COLO829 (cell line): ENCODE results near the gene NEK10.
A peak's percentile ranks its signal among the peaks of the same experiment; 100 is the strongest.
"Not testable (repeated sequence)": the region's sequence is repeated elsewhere in the genome, so short reads cannot be mapped to it uniquely, and the experiment has no call there.

Experiments used
- DNase-seq: peaks from one replicate; pipeline ENCODE4 v3.0.0; 2012; ENCODE audit warnings: low spot score

NEK10 gene

GRCh38 chr3:27368831-27369607 lies at the start of gene NEK10:
TSS of gene NEK10 (minus strand) at chr3:27369383. CDS start at chr3:27352882, 16,501 bp downstream.
- no peak for DNase-seq

DNA sequence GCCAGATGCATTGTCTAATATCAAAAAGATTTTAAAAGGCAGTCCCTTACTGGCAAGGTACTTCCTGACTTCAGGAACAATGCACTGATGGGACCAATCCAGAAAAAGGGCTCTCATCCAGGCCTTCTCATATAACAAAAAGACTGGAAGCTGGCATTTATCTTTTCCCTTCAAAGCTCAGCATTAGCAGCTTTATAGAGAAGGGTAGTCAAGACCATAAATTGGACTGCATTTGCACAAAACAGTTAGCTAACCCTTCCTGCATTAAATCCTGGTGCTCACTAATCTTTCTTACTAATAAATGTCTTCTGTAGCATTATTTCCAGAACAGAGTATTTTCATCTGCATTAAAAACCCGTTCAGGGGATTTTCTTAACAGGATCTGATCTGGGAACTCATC lies 46.0 kb upstream of the NEK10 start:
- DNase-seq, result no peak

DNA sequence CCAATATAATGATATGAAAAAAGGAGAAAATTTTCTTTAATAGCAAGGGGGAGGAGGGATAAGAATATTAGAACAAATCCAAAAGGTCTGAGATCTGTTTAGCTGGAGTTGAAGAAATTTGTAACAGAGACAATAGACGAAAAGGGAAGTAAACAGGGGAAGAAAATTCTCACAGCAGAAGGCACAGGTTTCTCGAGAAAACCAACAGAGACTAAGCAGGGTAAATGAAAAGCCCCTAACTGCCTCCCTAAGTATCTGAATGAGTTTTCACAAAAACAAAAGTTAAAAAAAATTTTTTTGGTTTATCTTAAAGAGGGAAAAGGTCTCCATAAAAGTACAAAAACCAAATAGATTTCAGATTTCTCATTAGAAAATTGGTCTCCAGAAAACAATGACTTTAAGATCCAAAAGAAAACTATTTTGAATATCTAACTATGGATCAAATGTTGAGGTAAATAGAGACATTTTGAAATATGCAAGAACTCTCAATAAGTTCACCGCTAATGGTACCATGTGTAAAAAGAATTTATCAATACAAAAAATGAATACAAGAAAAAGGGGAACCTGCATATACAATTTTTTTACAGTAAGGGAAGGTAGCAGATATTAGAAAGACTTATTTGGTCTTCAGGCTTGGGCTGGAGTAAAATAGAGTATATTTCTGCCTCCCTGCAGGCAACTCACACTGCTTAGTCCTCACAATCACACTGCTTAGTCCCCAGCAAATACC lies 23.9 kb upstream of the NEK10 start:
- DNase-seq, result no peak

DNA sequence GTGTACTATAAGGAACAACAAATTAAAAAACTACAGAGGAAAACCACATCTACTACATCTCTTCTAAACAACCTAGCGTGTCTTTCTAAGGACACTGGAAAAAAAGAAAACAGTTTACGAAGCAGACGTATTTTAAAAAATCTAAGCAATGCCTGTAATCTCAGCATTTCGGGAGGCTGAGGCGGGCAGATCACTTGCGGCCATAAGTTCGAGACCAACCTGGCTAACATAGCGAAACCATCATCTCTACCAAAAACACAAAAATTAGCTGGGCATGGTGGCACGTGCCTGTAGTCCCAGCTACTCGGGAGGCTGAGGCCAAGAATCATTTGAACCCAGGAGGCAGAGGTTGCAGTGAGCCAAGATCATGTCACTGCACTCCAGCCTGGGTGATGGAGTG lies 23.2 kb upstream of the NEK10 start:
- not testable (repeated sequence) for DNase-seq

- DNase-seq, result no peak
Observed at GRCh38 chr3:27391796-27392195, 22.6 kb upstream of the NEK10 start.

GRCh38 chr3:27387625-27388024 lies 18.4 kb upstream of the NEK10 start:
- DNase-seq, result no peak

- no peak for DNase-seq
Observed at GRCh38 chr3:27385504-27385903, 16.3 kb upstream of the NEK10 start.

DNA sequence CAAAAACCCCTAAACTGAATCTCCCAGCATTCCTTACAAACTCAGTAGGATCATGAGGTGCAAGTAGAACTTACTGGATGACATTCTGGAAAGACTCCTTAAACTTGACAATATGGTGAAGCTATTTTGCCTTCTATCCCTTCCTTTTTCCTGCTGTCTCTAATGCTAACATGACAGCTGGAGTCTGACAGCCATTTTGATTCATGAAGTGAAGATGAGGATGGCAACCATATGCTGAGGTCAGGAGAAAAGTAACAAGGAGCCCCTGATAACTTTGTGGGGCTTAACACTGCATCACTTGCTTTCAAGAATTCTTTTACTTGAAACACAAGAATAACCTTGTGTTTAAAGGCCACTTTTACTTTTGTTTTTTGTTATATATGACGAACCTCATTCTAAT lies 15.0 kb upstream of the NEK10 start:
- no peak for DNase-seq

DNA sequence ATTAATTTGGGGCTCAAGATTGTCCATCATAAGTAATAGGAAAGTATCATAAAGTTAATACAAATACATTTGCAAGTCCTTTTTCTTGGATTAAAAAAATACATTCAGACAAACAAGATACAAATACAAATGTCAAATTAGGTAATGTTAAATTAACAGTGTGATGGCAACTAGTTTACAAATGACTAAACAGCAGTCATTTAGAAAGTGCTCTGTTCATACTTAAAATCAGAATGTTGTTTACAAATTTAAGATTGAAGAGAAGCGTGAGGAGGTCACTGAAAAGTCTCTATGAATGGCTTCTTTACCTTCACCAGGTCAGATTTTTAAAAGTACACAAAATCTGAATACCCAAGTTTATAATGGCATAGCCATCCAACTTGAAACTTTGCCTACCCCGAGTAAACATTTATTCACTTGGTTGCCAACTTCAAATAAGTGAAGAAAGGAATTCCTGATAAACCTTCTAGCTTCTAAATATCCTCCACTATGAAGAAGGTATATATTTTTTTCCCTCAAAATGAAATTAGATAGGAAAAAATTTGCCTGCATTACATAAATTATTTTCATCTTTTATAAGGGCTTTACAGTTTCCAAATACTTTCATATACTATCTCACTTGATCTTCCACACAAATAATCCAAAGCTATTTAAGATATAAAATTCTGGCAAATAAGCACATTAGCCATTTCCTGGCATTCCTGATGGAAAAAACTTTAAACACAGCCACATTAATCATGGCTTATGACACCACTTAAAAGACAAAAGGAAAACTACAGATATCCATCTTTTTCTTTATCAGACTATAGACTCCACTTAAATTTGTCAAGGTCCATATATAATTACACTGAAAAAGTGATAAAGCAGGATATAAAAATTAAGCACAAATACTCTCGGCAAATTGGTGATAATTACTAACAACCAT lies 11.5 kb upstream of the NEK10 start:
- no peak for DNase-seq

GRCh38 chr3:27378331-27378730 lies 9.1 kb upstream of the NEK10 start:
- no peak for DNase-seq

GRCh38 chr3:27376109-27376772 lies 7.1 kb upstream of the NEK10 start:
- no peak for DNase-seq

- DNase-seq, result no peak
Observed at GRCh38 chr3:27366062-27366591, 3.1 kb downstream of the NEK10 start.

- peak; percentile 28 for DNase-seq
Observed at GRCh38 chr3:27360113-27361078, 8.8 kb downstream of the NEK10 start.

DNA sequence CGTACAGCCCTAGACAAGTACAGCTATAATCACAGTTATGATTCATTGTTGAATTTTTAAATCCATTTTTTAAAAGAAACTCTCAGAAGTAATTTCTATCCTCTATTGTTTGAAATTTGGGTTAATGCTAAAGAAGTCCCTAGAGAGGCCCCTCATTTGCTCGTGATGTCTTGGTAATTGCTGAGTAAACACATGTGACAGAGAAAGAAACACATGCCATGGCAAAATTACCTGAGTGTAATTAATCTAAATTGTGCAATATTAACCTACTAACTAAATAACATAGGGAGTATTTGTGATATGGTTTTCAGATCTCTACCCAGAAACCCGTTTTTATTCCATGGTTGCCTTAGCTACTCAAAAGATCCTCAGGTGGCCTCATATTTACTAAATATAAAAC lies 10.8 kb downstream of the NEK10 start:
- no peak for DNase-seq

DNA sequence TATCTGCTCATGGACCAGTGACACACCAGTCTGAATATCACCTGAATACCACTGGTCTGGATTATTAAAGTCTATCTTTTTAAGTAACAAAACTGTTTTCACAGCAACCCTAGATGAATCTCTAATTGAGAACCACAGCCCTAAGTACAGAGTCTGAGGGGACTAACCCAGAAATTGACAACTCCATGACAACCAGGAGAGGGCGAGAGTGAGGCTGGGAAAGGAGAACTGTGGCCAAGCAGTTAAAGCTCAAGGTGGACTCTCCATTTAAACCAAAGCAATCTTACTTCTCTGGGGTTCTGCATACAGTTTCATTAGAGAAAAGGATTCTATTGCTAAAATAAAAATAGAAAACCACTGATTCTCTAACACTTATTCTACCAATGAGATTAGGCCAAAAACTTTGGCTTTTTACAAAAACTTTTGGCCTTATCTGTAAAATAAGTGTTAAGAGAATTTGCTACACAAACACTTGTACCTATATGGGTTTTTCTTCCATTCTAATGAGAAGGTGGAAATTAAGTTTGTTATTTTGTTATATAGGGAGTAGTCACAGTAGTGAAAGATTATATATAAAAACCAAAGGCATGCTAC lies 11.4 kb downstream of the NEK10 start:
- DNase-seq, result peak; percentile 60

GRCh38 chr3:27356976-27357375 lies 12.2 kb downstream of the NEK10 start:
- no peak for DNase-seq

DNA sequence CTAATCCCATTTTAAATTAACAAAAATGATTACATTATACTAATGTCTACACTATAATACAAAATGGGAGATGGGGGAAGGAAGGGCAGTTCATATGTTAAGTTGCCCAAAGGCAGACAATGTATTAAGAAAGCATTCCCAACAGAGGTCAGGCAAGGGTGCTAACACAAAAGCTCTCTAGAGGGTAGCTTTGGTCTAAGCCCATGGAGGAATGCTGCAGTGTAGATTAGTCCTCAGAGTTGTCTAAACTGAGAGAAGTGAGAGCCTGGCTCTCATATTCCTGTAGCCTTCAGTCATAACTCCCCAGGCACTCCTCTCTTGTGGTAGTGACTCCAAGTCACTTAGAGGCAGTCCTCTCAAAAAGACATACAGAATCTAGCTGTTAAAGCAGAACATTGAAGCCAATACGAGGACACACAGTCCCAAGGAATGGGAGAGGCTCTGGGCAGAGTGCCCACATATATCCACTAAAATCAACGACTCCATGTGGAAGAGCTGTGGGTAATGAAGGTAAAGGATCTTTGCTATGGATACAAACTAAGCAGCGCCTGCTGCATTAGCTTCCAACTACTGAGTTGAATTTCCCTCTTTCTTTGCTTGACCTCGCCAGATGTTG lies 14.5 kb downstream of the NEK10 start:
- no peak for DNase-seq

DNA sequence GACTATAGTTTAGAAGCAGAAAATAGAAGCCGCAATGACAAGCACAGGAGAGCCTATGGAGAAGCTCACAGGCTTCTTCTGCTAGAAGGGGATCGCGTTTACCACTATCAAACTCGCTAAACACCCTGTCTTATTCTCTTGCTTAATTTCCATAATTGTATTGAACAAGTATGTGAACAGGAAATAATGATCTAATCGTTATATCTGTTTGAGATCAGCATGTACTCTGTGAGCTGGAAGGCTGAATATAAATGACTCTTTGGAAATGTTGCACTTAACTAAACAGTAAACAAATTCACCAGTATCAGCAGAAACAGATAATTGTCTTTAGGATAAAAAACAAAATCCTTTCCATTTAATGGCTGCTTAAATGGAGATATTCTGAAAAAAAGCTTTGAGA lies 15.0 kb downstream of the NEK10 start:
- DNase-seq, result no peak

DNA sequence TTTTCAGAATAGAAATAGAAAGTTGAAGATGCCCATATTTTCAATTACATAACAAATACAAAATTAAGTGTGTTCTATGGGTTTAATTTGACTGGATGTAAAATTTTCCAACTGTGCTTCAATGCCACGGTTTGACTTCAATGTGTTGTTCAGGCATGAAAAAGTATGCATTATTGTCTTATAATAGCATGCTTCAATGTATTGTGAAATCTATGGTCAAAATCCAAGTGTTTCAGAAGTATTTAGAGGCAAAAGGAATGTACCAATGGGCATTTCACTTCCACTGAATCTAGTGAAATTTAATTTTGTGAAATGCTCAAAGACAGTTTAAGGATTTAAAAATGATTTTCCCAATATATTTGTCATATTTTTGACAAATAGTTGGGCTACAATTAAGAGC lies 16.0 kb downstream of the NEK10 start:
- no peak for DNase-seq

GRCh38 chr3:27352047-27352446 lies 17.1 kb downstream of the NEK10 start:
- DNase-seq, result no peak
